Measurements from ENCODE around the gene RTN4IP1.
"Not testable (repeated sequence)": the region's sequence is repeated elsewhere in the genome, so short reads cannot be mapped to it uniquely, and the experiment has no call there.

The RTN4IP1 gene

DNA sequence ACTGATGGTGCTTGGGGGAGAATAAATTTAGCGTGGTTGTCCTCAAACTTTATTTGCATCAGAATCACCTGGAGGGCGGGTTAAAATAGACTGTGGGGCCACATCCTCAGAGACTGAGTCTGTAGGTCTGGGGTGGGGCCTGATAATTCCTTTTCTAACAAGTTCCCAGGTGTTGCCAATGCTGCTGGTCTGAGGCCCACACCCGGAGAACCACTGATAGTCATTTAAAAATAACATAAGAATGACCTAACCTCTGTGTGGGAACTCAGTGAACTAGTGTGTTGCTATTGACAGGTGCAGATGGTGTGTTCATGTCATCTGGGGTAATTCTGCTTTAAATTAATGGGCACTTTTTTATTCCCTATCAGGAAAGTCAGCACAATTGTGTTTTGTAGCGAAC is 64.8 kb downstream of the RTN4IP1 start:
- no peak for TF ChIP-seq CTCF (IDR thresholded peaks at IDR 0.05)
- TF ChIP-seq ZFX (IDR thresholded peaks at IDR 0.05; ENCODE audit: borderline replicate concordance) = no peak
- no peak overlapping the region; the same call in 1 of the 2 replicates for H3K27ac ChIP-seq

DNA sequence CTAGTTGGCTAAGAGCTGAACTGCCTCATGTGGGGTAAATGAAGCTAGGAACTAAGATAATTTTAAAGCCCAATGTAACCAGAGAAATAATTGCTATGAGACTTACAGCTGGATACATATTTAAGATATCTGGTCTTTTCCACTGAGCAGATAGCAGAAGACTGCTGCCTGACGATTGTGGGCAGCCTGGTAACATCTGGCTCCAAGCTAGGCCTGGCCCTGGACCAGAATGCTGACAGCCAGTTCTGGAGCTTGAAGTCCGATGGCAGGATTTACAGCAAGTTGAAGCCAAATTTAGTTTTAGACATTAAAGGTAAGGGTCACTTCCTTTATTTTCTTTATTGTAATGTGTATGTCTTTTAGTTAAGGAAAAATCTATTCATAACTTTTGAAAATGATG is 65.7 kb downstream of the RTN4IP1 start:
- TF ChIP-seq CTCF (IDR thresholded peaks at IDR 0.05) = no peak
- no peak for TF ChIP-seq ZFX (IDR thresholded peaks at IDR 0.05; ENCODE audit: borderline replicate concordance)
- H3K27ac ChIP-seq = no peak overlapping the region; the same call in 1 of the 2 replicates

DNA sequence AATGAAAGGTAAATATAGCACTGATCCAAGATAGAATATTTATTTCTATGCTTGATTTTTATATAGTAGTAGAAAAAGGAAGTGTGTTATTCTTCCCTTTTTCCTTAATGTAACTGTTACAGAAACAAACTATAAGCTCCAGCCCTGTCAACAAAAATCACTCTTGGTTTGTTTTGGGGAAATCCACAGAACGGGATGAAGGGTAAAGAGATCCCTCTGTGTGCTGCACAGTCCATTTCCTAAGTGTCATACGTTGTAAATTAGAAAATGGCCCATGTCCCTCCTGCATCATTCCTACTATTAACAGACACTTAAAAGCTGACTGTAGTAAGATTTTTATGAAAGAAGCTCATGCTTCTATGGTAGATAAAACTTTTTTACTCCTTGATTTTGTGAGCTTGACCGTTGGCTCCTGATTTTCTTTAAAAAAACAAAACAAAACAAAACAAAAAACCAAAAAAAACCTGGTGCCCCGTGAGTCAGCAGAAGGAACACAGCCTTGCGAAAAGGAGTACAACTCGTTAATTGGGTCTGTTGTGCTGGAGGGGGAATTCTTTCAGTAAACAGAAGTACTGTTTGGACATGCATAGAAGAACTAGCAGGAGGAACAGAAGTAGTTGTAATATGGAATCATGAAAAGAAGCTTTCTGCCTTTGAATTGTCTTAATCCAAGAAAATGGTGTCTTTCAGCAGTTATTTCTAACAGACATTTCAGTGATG is 67.5 kb downstream of the RTN4IP1 start:
- H3K27ac ChIP-seq = peak overlapping the region; percentile 42
- TF ChIP-seq ZFX (IDR thresholded peaks at IDR 0.05; ENCODE audit: borderline replicate concordance) (no peak), CTCF (IDR thresholded peaks at IDR 0.05) (no peak)

DNA sequence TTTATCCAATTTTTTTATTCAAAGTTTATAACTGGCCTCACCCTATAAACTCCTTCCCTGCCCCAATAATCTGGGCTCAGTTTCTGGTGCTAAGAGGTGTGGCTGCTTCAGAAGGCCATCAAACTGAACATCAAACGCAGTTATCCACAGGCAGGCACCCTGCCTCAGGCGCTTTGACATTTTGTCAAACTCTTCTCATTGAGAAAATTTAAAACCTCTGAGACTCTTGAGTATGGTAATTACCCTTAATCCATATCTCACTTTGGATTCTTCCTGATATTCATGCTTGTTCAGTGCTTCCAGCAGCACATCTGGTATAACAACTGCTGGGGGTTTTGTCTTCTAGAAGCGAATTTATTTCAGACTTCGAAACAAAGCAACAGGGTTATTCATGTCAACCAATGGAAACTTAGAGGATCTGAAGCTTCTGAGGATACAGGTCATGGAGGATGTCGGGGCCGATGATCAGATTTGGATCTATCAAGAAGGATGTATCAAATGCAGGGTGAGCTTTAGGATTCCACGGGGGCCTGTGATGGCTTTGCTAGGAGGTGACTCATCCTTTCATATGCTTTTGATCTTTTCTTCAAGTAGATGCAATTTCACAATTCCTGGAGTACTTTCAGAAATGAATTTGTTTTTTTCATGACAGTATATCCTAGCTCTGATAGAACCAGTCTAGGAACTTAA is 68.2 kb downstream of the RTN4IP1 start:
- peak overlapping the region; percentile 42 for H3K27ac ChIP-seq
- no peak for TF ChIP-seq ZFX (IDR thresholded peaks at IDR 0.05; ENCODE audit: borderline replicate concordance)
- TF ChIP-seq CTCF (IDR thresholded peaks at IDR 0.05) = no peak

GRCh38 chr6:106559659-106560058 is 69.6 kb downstream of the RTN4IP1 start:
- H3K27ac ChIP-seq = not testable (repeated sequence)

DNA sequence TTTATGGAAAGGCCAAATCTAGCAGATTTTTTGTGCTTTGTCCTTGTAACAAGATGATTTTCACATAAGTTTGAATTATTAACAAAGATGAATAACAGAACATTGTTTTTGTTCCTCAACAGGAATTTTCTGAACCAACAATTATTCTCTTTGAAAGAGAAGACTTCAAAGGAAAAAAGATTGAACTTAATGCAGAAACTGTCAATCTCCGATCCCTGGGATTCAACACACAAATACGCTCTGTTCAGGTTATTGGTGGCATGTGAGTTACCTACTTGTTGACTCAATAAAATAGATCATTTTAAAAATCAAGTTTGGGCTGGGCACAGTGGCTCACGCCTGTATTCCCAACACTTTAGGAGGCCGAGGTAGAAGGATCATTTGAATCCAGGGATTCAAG is 70.9 kb downstream of the RTN4IP1 start:
- no peak overlapping the region for H3K27ac ChIP-seq
- TF ChIP-seq CTCF (IDR thresholded peaks at IDR 0.05) (no peak), ZFX (IDR thresholded peaks at IDR 0.05; ENCODE audit: borderline replicate concordance) (no peak)

DNA sequence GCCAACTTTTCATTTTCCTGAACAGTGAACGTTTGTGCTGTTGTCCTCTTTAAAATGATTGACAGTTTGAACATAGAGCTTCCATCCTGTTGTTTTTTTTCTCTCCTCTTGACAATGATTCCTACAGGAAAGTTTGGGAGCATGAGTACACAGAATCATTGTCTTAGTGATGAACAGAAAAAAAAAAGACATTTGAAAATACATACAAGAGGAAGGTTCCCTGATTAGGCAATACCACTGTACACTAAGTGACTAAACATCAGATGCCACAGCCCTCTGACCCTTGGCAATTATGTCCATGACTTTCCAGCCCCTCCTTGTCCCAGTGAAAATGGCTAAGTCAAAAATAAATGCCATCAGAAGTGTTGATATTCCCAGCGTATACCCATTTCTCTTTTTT is 71.5 kb downstream of the RTN4IP1 start:
- TF ChIP-seq CTCF (IDR thresholded peaks at IDR 0.05) = no peak
- no peak for TF ChIP-seq ZFX (IDR thresholded peaks at IDR 0.05; ENCODE audit: borderline replicate concordance)
- no peak overlapping the region for H3K27ac ChIP-seq

Measured in 22Rv1 (cell line).